NB4 (cell line): Measurements from ENCODE around the gene UBAC2.

Experiments
- MYC ChIP-seq: IDR thresholded peaks from 2 replicates; pipeline ENCODE4 v1.6.1; 2011; ENCODE audit warnings: low read depth, low read length
- POLR2A ChIP-seq: IDR thresholded peaks from 2 replicates; pipeline ENCODE4 v1.6.1; 2011; ENCODE audit warnings: mild to moderate bottlenecking; ENCODE audit not compliant: insufficient read length; ENCODE audit errors: extremely low read depth
- TF ChIP-seq, protein P1 (sequence below): IDR thresholded peaks from one replicate; pipeline ENCODE4 v1.5.1; 2012; ENCODE audit warnings: low read depth, low read length
- TF ChIP-seq, protein P2 (sequence below): IDR thresholded peaks from 2 replicates; pipeline ENCODE4 v1.6.1; 2011; ENCODE audit warnings: low read depth, low read length

DNA sequence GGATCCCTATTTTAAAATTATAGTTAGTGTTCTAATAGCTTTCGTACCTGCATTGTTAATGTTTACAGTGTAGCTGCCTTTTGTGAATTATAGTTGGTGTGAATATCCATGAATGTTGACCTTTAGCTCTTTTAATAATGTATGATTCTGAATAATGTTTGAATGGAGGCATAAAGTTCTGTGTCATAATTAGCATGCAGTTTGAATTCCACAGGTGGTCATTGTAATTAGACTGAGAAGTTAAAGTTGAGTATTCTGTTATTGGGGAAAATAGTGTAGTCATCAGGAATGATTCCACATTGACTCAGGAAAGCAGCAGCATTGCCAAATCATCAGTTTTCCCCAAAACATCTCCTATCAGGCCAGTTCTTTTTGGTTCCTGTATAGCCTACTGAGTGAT, 45.4 kb downstream of the UBAC2 start:
- TF ChIP-seq POLR2A (no peak), MYC (no peak)
- TF ChIP-seq, protein P1, sequence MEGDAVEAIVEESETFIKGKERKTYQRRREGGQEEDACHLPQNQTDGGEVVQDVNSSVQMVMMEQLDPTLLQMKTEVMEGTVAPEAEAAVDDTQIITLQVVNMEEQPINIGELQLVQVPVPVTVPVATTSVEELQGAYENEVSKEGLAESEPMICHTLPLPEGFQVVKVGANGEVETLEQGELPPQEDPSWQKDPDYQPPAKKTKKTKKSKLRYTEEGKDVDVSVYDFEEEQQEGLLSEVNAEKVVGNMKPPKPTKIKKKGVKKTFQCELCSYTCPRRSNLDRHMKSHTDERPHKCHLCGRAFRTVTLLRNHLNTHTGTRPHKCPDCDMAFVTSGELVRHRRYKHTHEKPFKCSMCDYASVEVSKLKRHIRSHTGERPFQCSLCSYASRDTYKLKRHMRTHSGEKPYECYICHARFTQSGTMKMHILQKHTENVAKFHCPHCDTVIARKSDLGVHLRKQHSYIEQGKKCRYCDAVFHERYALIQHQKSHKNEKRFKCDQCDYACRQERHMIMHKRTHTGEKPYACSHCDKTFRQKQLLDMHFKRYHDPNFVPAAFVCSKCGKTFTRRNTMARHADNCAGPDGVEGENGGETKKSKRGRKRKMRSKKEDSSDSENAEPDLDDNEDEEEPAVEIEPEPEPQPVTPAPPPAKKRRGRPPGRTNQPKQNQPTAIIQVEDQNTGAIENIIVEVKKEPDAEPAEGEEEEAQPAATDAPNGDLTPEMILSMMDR: no peak
- TF ChIP-seq, protein P2, sequence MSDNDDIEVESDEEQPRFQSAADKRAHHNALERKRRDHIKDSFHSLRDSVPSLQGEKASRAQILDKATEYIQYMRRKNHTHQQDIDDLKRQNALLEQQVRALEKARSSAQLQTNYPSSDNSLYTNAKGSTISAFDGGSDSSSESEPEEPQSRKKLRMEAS: no peak
